ENCODE results near the gene OR52E8. TPM values are rescaled to one million over a fixed set of nuclear protein-coding genes. Genes with fewer than 3 reads are reported as not detected.

The OR52E8 gene
- total RNA-seq: not detected in 2 replicates

GRCh38 chr11:5857590-5857989, at the start of gene OR52E8:
OR52E8 (minus strand) TSS chr11:5857690; CDS start chr11:5857690, 0 bp downstream.

GRCh38 chr11:5892908-5893307, 35.4 kb upstream of the OR52E8 start, which contains the start of gene OR52E5:
OR52E5 (plus strand) TSS chr11:5893208; CDS start chr11:5900777, 7,569 bp downstream.

DNA sequence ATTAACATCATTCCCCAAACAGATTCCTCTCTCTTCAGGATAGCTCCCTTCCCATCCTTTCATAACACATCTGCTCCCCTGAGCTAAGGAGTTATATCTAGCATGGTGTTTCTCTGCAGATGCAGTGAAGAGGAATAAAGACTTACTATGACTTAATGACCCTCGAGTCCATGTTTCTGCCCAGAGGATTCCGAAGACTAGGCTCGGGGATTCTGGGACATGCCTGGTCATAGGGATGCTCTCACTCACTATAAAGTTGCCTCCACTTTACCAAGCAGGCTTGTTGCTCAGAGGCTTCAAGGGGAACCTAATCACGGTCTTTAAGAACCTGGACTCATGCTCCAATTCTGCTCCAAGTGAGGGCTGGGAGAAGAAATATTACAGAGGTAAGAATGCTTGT, 22.8 kb upstream of the OR52E8 start, which contains the start of gene OR52E4:
TSS of gene OR52E4 (plus strand) at position 301 of the 400 bp plus-strand sequence. CDS start 3,664 bp downstream, outside the sequence.

DNA sequence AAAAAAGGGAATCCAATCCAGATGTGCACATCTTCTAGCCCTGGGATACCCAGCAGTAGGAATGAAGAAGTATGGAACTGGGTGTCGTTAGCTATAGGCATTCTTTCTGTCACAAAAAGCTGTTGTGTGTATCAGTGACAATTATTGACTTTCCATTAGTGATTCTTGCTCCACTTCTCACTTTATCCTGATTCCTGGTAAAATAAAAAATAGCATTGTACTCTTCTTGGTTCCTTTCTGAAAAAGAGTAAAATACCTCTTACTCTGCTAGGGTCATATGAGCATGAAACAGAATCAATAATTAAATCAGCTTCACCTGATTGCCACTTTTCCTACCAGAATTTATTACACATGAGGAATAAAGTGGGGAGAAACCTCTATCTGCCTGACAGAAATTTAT, 15.7 kb downstream of the OR52E8 start, which contains the start of gene OR52E6:
TSS of gene OR52E6 (minus strand) at position 101 of the 400 bp plus-strand sequence. CDS start at position 101, 0 bp downstream.

DNA sequence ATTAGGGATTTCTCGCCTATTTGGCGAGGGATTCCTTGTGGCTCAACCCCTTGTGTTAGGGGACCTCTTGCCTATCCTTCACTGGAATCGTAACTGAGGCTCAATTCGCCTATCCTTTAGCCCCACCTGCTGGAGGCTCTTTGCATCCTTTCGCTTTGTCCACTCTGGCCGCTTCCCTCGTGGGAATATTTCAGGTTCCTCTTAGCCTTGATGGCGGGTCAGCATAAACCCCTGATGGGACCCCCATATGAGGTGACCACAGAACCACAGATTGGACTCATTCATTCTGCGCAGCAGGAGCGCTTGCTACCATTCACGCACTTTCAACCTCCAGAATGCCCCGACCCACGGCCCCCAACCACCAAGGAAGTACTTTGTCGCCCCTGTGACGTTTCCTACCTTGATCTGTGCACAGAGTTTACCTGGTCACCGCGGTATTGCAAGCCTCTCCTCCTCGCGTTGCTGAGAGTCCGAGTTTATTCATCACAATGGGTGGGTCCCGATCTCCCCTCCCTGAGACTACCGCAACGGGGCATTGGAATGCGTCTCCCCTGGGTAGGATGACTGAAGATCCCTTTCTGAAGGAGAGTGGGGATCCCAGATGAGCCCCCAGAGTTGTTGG, 48.9 kb downstream of the OR52E8 start, which contains the start of gene OR52N2:
TSS of gene OR52N2 (plus strand) at position 425 of the 622 bp plus-strand sequence. CDS start 11,412 bp downstream, outside the sequence.

Other genes starting within 250 kb of the OR52E8 start
- 4.9 and 6.5 TPM in 2 replicates for gene TRIM34, start 232.7 kb downstream of the OR52E8 start, total RNA-seq
- gene TRIM5, start 172.6 kb downstream of the OR52E8 start, total RNA-seq: 27.4 and 31.2 TPM in 2 replicates
- gene TRIM22, start 167.9 kb downstream of the OR52E8 start, total RNA-seq: 18.9 and 41.5 TPM in 2 replicates
- gene OR56B1, start 121.2 kb downstream of the OR52E8 start, total RNA-seq: not detected in 2 replicates
- not detected in 2 replicates for gene OR52N4, start 103.4 kb downstream of the OR52E8 start, total RNA-seq
- not detected in 2 replicates for gene OR52N5, start 74.3 kb downstream of the OR52E8 start, total RNA-seq
- not detected in 2 replicates for gene OR52N1, start 66.4 kb downstream of the OR52E8 start, total RNA-seq
- gene OR52N2, start 48.8 kb downstream of the OR52E8 start, total RNA-seq: not detected in 2 replicates
- not detected in 2 replicates for gene OR52E6, start 15.8 kb downstream of the OR52E8 start, total RNA-seq
- gene OR52E4, start 22.9 kb upstream of the OR52E8 start, total RNA-seq: not detected in 2 replicates
- gene OR52E5, start 35.5 kb upstream of the OR52E8 start, total RNA-seq: not detected in 2 replicates
- not detected in 2 replicates for gene OR56A3, start 84.6 kb upstream of the OR52E8 start, total RNA-seq
- not detected in 2 replicates for gene OR56A5, start 110.8 kb upstream of the OR52E8 start, total RNA-seq
- not detected in 2 replicates for gene OR52L1, start 129.3 kb upstream of the OR52E8 start, total RNA-seq
- not detected in 2 replicates for gene OR56A4, start 149.3 kb upstream of the OR52E8 start, total RNA-seq
- not detected in 2 replicates for gene OR56A1, start 173.1 kb upstream of the OR52E8 start, total RNA-seq
- gene OR56B4, start 250.0 kb upstream of the OR52E8 start, total RNA-seq: not detected in 2 replicates